Astrocyte (in vitro differentiated cells and primary cell): ENCODE data around the gene AKNAD1. TPM values are rescaled to one million over a fixed set of nuclear protein-coding genes. Genes with fewer than 3 reads are reported as not detected.

Experiments
- DNase-seq: peaks from one replicate; pipeline ENCODE4 v3.0.0-alpha.2; 2010; ENCODE audit warnings: low read depth
- FAIRE-seq: peaks from 2 replicates; lab custom pipeline; 2011; peaks lifted over from hg19 to GRCh38; lab: Jason Lieb, UNC
- H2AFZ ChIP-seq: 2 replicates; pipeline ENCODE4 v1.6.0; 2012; ENCODE audit warnings: low read depth, low read length, inconsistent platforms
- H3K27ac ChIP-seq: 2 replicates; pipeline ENCODE4 v1.5.1; 2011; ENCODE audit warnings: low read depth, low read length, inconsistent platforms
- H3K27me3 ChIP-seq: 2 replicates; pipeline ENCODE4 v1.6.0; 2011; ENCODE audit warnings: low read length, inconsistent platforms; ENCODE audit not compliant: insufficient read depth
- H3K36me3 ChIP-seq: 2 replicates; pipeline ENCODE4 v1.5.1; 2011; ENCODE audit warnings: low read length, inconsistent platforms; ENCODE audit not compliant: insufficient read depth
- H3K4me1 ChIP-seq: 2 replicates; pipeline ENCODE4 v1.5.1; 2011; ENCODE audit warnings: low read length, inconsistent platforms; ENCODE audit not compliant: insufficient read depth
- H3K4me2 ChIP-seq: 2 replicates; pipeline ENCODE4 v1.6.0; 2012; ENCODE audit warnings: low read length, inconsistent platforms
- H3K4me3 ChIP-seq: 2 replicates; pipeline ENCODE4 v1.5.1; 2011; ENCODE audit warnings: low read depth, mild to moderate bottlenecking, low read length, inconsistent platforms; ENCODE audit not compliant: insufficient read depth
- H3K79me2 ChIP-seq: 2 replicates; pipeline ENCODE4 v1.6.0; 2012; ENCODE audit warnings: mild to moderate bottlenecking, low read length, inconsistent platforms; ENCODE audit not compliant: insufficient read depth
- H3K9ac ChIP-seq: 2 replicates; pipeline ENCODE4 v1.6.0; 2012; ENCODE audit warnings: mild to moderate bottlenecking, low read length, inconsistent platforms
- H3K9me3 ChIP-seq: 2 replicates; pipeline ENCODE4 v1.5.1; 2012; ENCODE audit warnings: low read depth, mild to moderate bottlenecking, low read length, inconsistent platforms; ENCODE audit not compliant: insufficient read depth
- H4K20me1 ChIP-seq: 2 replicates; pipeline ENCODE4 v1.6.0; 2012; ENCODE audit warnings: low read length, inconsistent platforms; ENCODE audit not compliant: insufficient read depth
- H3K27ac Mint-ChIP-seq: one replicate; pipeline ENCODE4 v1.8.0; 2021; ENCODE audit warnings: mild to moderate bottlenecking, mixed read lengths; ENCODE audit not compliant: unreplicated experiment
- H3K27me3 Mint-ChIP-seq: one replicate; pipeline ENCODE4 v1.8.0; 2021; ENCODE audit warnings: low read depth, mixed read lengths; ENCODE audit not compliant: unreplicated experiment
- H3K36me3 Mint-ChIP-seq: one replicate; pipeline ENCODE4 v1.8.0; 2021; ENCODE audit warnings: low read depth, mixed read lengths; ENCODE audit not compliant: unreplicated experiment
- H3K4me1 Mint-ChIP-seq: one replicate; pipeline ENCODE4 v1.8.0; 2021; ENCODE audit warnings: low read depth, mixed read lengths; ENCODE audit not compliant: unreplicated experiment
- H3K4me3 Mint-ChIP-seq: one replicate; pipeline ENCODE4 v1.8.0; 2021; ENCODE audit warnings: mild to moderate bottlenecking, moderate library complexity, mixed read lengths; ENCODE audit not compliant: unreplicated experiment
- H3K9me3 Mint-ChIP-seq: one replicate; pipeline ENCODE4 v1.8.0; 2021; ENCODE audit warnings: mild to moderate bottlenecking, mixed read lengths; ENCODE audit not compliant: unreplicated experiment
- EZH2 ChIP-seq: IDR thresholded peaks from 2 replicates; pipeline ENCODE4 v1.6.1; 2012; ENCODE audit warnings: mild to moderate bottlenecking, low read length, inconsistent platforms; ENCODE audit not compliant: insufficient read depth
- total RNA-seq: library from RNA; stranded (reverse); gene quantifications from 2 replicates; pipeline ENCODE4 v1.2.1, GENCODE V29; 2021
- TF ChIP-seq, protein P1 (sequence below): IDR thresholded peaks from 2 replicates; pipeline ENCODE4 v1.5.1; 2011; ENCODE audit warnings: low read depth, mild to moderate bottlenecking, inconsistent platforms, low read length, moderate library complexity; ENCODE audit not compliant: insufficient read depth

The AKNAD1 gene
- total RNA-seq, 1 donor from 2014 or later: not detected

DNA sequence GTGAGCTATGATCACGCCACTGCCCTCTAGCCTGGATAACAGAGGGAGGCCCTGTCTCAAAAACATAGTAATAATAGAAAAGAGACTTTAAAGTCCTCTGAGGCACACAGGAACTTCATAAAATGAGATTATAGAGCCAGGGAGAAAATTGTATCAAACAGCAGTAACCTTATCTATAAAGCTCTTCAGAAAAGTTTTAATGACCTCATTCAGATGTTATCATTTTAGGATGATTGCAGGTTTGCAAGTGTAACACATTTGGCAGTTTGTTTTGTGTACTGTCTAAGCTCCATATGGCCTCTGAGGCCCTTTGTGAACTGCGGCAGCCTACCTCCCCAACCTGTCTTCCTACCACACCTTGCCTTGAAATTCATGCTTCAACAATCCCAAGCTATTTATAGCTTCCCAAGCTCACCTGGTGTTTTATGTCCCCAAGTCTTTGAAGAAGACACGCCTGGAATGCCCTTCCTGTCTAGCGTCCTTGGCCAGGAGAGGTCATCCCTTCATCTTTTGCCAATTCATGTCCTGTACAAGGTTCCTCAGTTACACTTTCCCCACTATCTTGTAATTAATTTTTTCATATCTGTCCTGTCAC, 8.5 kb upstream of the AKNAD1 start:
- Mint-ChIP-seq H3K4me1 (no peaks in the 10 kb centered on the region), H3K9me3 (peaks cover 2% of the 10 kb centered on the region), H3K27ac (no peak overlapping the region), H3K36me3 (no peaks in the 10 kb centered on the region), H3K27me3 (peaks cover 4% of the 10 kb centered on the region), H3K4me3 (no peak overlapping the region)
- TF ChIP-seq EZH2: no peak
- TF ChIP-seq, protein P1, sequence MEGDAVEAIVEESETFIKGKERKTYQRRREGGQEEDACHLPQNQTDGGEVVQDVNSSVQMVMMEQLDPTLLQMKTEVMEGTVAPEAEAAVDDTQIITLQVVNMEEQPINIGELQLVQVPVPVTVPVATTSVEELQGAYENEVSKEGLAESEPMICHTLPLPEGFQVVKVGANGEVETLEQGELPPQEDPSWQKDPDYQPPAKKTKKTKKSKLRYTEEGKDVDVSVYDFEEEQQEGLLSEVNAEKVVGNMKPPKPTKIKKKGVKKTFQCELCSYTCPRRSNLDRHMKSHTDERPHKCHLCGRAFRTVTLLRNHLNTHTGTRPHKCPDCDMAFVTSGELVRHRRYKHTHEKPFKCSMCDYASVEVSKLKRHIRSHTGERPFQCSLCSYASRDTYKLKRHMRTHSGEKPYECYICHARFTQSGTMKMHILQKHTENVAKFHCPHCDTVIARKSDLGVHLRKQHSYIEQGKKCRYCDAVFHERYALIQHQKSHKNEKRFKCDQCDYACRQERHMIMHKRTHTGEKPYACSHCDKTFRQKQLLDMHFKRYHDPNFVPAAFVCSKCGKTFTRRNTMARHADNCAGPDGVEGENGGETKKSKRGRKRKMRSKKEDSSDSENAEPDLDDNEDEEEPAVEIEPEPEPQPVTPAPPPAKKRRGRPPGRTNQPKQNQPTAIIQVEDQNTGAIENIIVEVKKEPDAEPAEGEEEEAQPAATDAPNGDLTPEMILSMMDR: no peak
- Histone ChIP-seq H3K9me3 (no peaks in the 10 kb centered on the region), H3K4me1 (no peaks in the 10 kb centered on the region), H3K79me2 (no peaks in the 10 kb centered on the region), H3K27ac (no peak overlapping the region), H3K27me3 (no peaks in the 10 kb centered on the region), H3K4me3 (no peak overlapping the region), H3K36me3 (no peaks in the 10 kb centered on the region), H3K9ac (no peak overlapping the region), H3K4me2 (no peak overlapping the region), H2AFZ (no peak overlapping the region), H4K20me1 (no peaks in the 10 kb centered on the region)
- no peak for DNase-seq
- no peak for FAIRE-seq

DNA sequence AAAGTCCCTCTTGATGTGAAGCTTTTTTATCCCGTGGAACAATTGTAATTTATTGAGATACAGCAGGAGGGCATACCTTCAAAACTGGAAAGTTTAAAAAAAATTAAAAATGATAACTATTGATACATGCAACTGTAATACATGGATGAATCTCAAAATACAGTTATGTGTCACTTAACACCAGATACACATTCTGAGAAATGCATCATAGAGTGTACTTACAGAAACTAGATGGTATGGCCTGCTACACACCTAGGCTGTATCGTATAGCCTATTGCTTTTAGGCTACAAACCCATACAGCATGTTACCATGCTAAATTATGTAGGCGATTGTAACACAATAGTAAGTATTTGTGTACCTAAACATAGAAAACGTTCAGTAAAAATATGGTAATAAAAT, 7.1 kb upstream of the AKNAD1 start:
- H3K36me3 Mint-ChIP-seq: no peaks in the 10 kb centered on the region
- no peak overlapping the region for H3K27ac Mint-ChIP-seq
- peaks cover 2% of the 10 kb centered on the region for H3K9me3 Mint-ChIP-seq
- Histone ChIP-seq H3K4me3 (no peak overlapping the region), H3K36me3 (no peaks in the 10 kb centered on the region), H3K9ac (no peak overlapping the region), H3K4me2 (no peak overlapping the region), H3K79me2 (no peaks in the 10 kb centered on the region), H3K9me3 (no peaks in the 10 kb centered on the region), H3K27ac (no peak overlapping the region), H2AFZ (no peak overlapping the region), H3K4me1 (no peaks in the 10 kb centered on the region), H4K20me1 (no peaks in the 10 kb centered on the region), H3K27me3 (no peaks in the 10 kb centered on the region)
- TF ChIP-seq, protein P1: no peak
- no peak for TF ChIP-seq EZH2
- H3K27me3 Mint-ChIP-seq: peaks cover 4% of the 10 kb centered on the region
- H3K4me1 Mint-ChIP-seq: no peaks in the 10 kb centered on the region
- FAIRE-seq (no peak), DNase-seq (no peak)
- no peak overlapping the region for H3K4me3 Mint-ChIP-seq

DNA sequence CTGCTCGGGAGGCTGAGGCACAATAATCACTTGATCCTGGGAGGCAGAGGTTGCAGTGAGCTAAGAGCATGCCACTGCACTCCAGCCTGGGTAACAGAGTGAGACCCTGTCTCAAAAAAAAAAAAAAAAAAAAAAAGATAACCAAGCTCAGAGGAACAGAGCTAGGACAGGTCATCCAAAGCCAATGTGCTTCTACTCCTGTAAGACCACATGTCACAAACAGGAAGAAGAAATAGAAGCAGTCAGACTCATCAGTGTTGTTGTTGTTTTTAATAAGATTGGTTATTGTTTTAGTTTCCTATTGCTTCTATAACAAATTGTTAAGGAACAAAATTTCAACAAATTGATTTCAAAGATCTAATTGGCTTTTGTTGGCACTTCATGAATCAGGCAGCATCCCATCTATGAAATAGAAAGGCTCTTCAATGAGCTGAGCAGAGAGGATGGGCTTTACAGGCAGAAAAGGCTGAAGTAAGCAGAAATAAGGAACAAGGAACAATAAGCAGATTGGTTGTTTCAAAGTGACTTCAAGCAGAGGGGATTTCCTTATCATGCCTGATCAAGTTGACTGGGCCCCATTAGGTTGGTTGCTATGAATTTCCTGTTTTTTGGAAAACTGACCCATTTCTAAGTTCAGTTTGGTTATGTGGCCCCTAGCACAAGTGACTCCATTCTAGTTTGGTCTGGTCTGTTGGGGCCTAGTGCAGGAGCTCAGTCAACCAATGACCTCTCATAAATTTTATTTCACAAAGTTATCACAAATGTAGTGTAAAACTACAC, 6.0 kb upstream of the AKNAD1 start:
- Mint-ChIP-seq H3K4me1 (no peaks in the 10 kb centered on the region), H3K4me3 (no peak overlapping the region), H3K9me3 (peaks cover 2% of the 10 kb centered on the region), H3K36me3 (no peaks in the 10 kb centered on the region), H3K27ac (no peak overlapping the region), H3K27me3 (peaks cover 4% of the 10 kb centered on the region)
- no peak overlapping the region for H3K4me3 ChIP-seq
- no peak overlapping the region for H3K27ac ChIP-seq
- H3K9me3 ChIP-seq: no peaks in the 10 kb centered on the region
- no peak overlapping the region for H2AFZ ChIP-seq
- FAIRE-seq (no peak), DNase-seq (no peak)
- H3K9ac ChIP-seq: no peak overlapping the region
- H3K4me1 ChIP-seq: no peaks in the 10 kb centered on the region
- no peak overlapping the region for H3K4me2 ChIP-seq
- H3K27me3 ChIP-seq: no peaks in the 10 kb centered on the region
- no peak for TF ChIP-seq EZH2
- TF ChIP-seq, protein P1: no peak
- H4K20me1 ChIP-seq: no peaks in the 10 kb centered on the region
- no peaks in the 10 kb centered on the region for H3K79me2 ChIP-seq
- no peaks in the 10 kb centered on the region for H3K36me3 ChIP-seq
